Neural progenitor cell (in vitro differentiated cells): Measurements from ENCODE around the gene ABLIM2.

Experiments used
- CTCF ChIP-seq: fragments of 200-600 bp; sonication (generic); IDR thresholded peaks from 2 replicates; pipeline ENCODE4 v1.5.1; 2017; ENCODE audit warnings: antibody characterized with exemption, mild to moderate bottlenecking
- EZH2 ChIP-seq: fragments of 200-600 bp; sonication (generic); IDR thresholded peaks from 2 replicates; pipeline ENCODE4 v1.6.1; 2017; ENCODE audit warnings: antibody characterized with exemption, mild to moderate bottlenecking, moderate library complexity
- EZH2phosphoT487 ChIP-seq: fragments of 200-600 bp; sonication (generic); IDR thresholded peaks from 2 replicates; pipeline ENCODE4 v1.6.1; 2017; ENCODE audit warnings: antibody characterized with exemption

- no peak for TF ChIP-seq CTCF
- TF ChIP-seq EZH2, result no peak
- TF ChIP-seq EZH2phosphoT487, result no peak
Measured at GRCh38 chr4:8051644-8052043, 107.0 kb downstream of the ABLIM2 start.
